Aorta (tissue), 5 donors: ENCODE measurements around the gene LRP8. TPM values are rescaled to one million over a fixed set of nuclear protein-coding genes. Genes with fewer than 3 reads are reported as not detected.

ENCODE experiments used
- ATAC-seq: fragments of 200-7000 bp; cut with Tn5 transposase; one replicate; pipeline ENCODE4 v1.9.1; 2022; ENCODE audit warnings: moderate library complexity; ENCODE audit not compliant: low FRiP score
- DNase-seq, 2 donors: peaks; one replicate each; pipeline ENCODE4 v3.0.0-alpha.2; 2020
- H3K27ac ChIP-seq, 2 donors: one replicate each; pipeline ENCODE4 v1.5.1; 2013; ENCODE audit warnings: low read length in 2 of 2, mild to moderate bottlenecking in 2 of 2, moderate library complexity in 2 of 2, control low read depth in 1 of 2, inconsistent platforms in 1 of 2, low read depth in 1 of 2
- H3K27me3 ChIP-seq, 2 donors: one replicate each; pipeline ENCODE4 v1.6.1; 2013; ENCODE audit warnings: control low read depth in 1 of 2, low read length in 1 of 2, mild to moderate bottlenecking in 1 of 2, moderate library complexity in 1 of 2; ENCODE audit not compliant: insufficient read depth in 2 of 2, control insufficient read depth in 1 of 2
- H3K36me3 ChIP-seq, 2 donors: one replicate each; pipeline ENCODE4 v1.6.1; 2013; ENCODE audit warnings: control low read depth in 1 of 2, low read length in 1 of 2, mild to moderate bottlenecking in 1 of 2; ENCODE audit not compliant: insufficient read depth in 2 of 2, control insufficient read depth in 1 of 2
- H3K4me1 ChIP-seq, 2 donors: one replicate each; pipeline ENCODE4 v1.6.1; 2013; ENCODE audit warnings: low read length in 2 of 2, control low read depth in 1 of 2, mild to moderate bottlenecking in 1 of 2, moderate library complexity in 1 of 2; ENCODE audit not compliant: insufficient read depth in 2 of 2, control insufficient read depth in 1 of 2
- H3K4me3 ChIP-seq, 2 donors: one replicate each; pipeline ENCODE4 v1.5.1; 2013; ENCODE audit warnings: low read length in 2 of 2, control low read depth in 1 of 2, mild to moderate bottlenecking in 1 of 2
- H3K9me3 ChIP-seq: one replicate; pipeline ENCODE4 v1.6.1; 2013; ENCODE audit warnings: mild to moderate bottlenecking, low read length; ENCODE audit not compliant: control insufficient read depth
- WGBS, 2 donors: extraction: QIAGEN DNeasy Blood & Tissue Kit; methylation state at CpG; one replicate each; pipeline ENCODE4 v1.1.7; 2013; 5-methylcytosine and 5-hydroxymethylcytosine counted together
- intact Hi-C, 2 donors: fragments of 100-400 bp; cut with DNase I; formaldehyde crosslinking; loops; one replicate each; pipeline versions ENCODE4 v1.14.2 to v1.15.0; 2022
- polyA plus RNA-seq, 2 donors: library from polyadenylated mRNA; stranded (reverse); fragments of 200-250 nt; gene quantifications; one replicate each; pipeline ENCODE4 v1.2.3, GENCODE V29; 2013
- total RNA-seq, 2 donors: library from RNA; stranded (reverse); fragmentation: NEBNext Ultra II Directional; extraction: Animal tissue kit (Norgen Biotek cat#: 25700); gene quantifications; one replicate each; pipeline ENCODE4 v1.2.1, GENCODE V29; 2021
- donor health status: healthy with polysubstance abuse.
- donor health status: Bipolar disorder and iron deficiency.
- donor health status: DM: no; HTN: no; CAD: no.
- donor health status: DM: no; HTN: no; CAD: no.
- donor health status: DM: yes; HTN: yes; CAD: no.

Gene LRP8
- total and polyA plus RNA-seq, 4 donors = 1.1 to 12.3 (median 5.9) TPM

GRCh38 chr1:53195246-53196016 lies 132.4 kb downstream of the LRP8 start:
- Histone ChIP-seq H3K9me3 (no peaks in the 10 kb centered on the region), H3K27ac (peak overlapping the region in 1 of 2 donors; percentile 52), H3K36me3 (no peaks in the 10 kb centered on the region), H3K4me1 (no peaks in the 10 kb centered on the region), H3K27me3 (no peaks in the 10 kb centered on the region), H3K4me3 (no peak overlapping the region)
- DNase-seq (no peak), ATAC-seq (peak; percentile 23)
- intact Hi-C loops = no loop called here
- 79 to 82% methylated on average over 11 of the region's 11 CpGs for WGBS, 2 donors

Other genes starting within 250 kb of the LRP8 start
- gene SLC1A7, start 185.4 kb downstream of the LRP8 start, total RNA-seq = 1 to 10 TPM in 1 of 2 donors, under 1 TPM in 1; 0.16 to 1.4 TPM
- gene SLC1A7, start 185.4 kb downstream of the LRP8 start, polyA plus RNA-seq = under 1 TPM in 1 of 2 donors, not detected in 1; 0.25 TPM
- 10 to 100 TPM in 1 of 2 donors, 1 to 10 TPM in 1; 9.2 to 10.5 TPM for gene CPT2, start 131.2 kb downstream of the LRP8 start, total RNA-seq
- 10 to 100 TPM in 1 of 2 donors, 1 to 10 TPM in 1; 7.8 to 12.8 TPM for gene CPT2, start 131.2 kb downstream of the LRP8 start, polyA plus RNA-seq
- gene CZIB, start 107.4 kb downstream of the LRP8 start, total RNA-seq = 10 to 100 TPM; 45.6 to 66.5 TPM
- gene CZIB, start 107.4 kb downstream of the LRP8 start, polyA plus RNA-seq = 100 to 1,000 TPM in 1 of 2 donors, 10 to 100 TPM in 1; 89.7 to 126 TPM
- gene MAGOH, start 89.6 kb downstream of the LRP8 start, total RNA-seq = 10 to 100 TPM; 26.7 to 32.0 TPM
- gene MAGOH, start 89.6 kb downstream of the LRP8 start, polyA plus RNA-seq = 10 to 100 TPM; 46.3 to 65.2 TPM
- gene DMRTB1, start 131.3 kb upstream of the LRP8 start, total RNA-seq = not detected
- gene DMRTB1, start 131.3 kb upstream of the LRP8 start, polyA plus RNA-seq = not detected